ENCODE measurements around the gene AFDN. TPM values are rescaled to one million over a fixed set of nuclear protein-coding genes. Genes with fewer than 3 reads are reported as not detected.
A peak's percentile ranks its signal among the peaks of the same experiment; 100 is the strongest.

Gene AFDN
- total RNA-seq, 4 donors from 2014 or later: 133 to 391 (median 148) TPM

- Histone ChIP-seq H3K36me3 (no peaks in the 10 kb centered on the region), H3K9me3 (no peaks in the 10 kb centered on the region), H3K4me3 (no peak overlapping the region), H3K27me3 (peaks cover 18% of the 10 kb centered on the region), H3K27ac (no peak overlapping the region), H3K4me1 (peaks cover 16% of the 10 kb centered on the region)
- no peak for DNase-seq (ENCODE audit: low spot score in 2 of 2)
- 82% methylated on average over 13 of the region's 13 CpGs for WGBS
- no peak for TF ChIP-seq POLR2AphosphoS5 (IDR thresholded peaks at IDR 0.05)
- no peak for TF ChIP-seq CTCF (IDR thresholded peaks at IDR 0.05)
- no peak for TF ChIP-seq POLR2A (IDR thresholded peaks at IDR 0.05)
- TF ChIP-seq EP300 (IDR thresholded peaks at IDR 0.05): no peak
Measured at GRCh38 chr6:167791780-167792478, 34.8 kb upstream of the AFDN start.

- Histone ChIP-seq H3K27me3 (peaks cover 25% of the 10 kb centered on the region), H3K4me1 (peaks cover 14% of the 10 kb centered on the region), H3K9me3 (no peaks in the 10 kb centered on the region), H3K36me3 (no peaks in the 10 kb centered on the region), H3K4me3 (no peak overlapping the region), H3K27ac (no peak overlapping the region)
- no peak for TF ChIP-seq POLR2A (IDR thresholded peaks at IDR 0.05)
- no peak for TF ChIP-seq CTCF (IDR thresholded peaks at IDR 0.05)
- TF ChIP-seq POLR2AphosphoS5 (IDR thresholded peaks at IDR 0.05): no peak
- DNase-seq (ENCODE audit: low spot score in 2 of 2): no peak
- 51% methylated on average over 9 of the region's 9 CpGs for WGBS
Measured at GRCh38 chr6:167793421-167793820, 33.3 kb upstream of the AFDN start.

- DNase-seq (ENCODE audit: low spot score in 2 of 2): no peak
- no peak for TF ChIP-seq CTCF (IDR thresholded peaks at IDR 0.05)
- WGBS: 84% methylated on average over 18 of the region's 18 CpGs
- H3K36me3 ChIP-seq: no peaks in the 10 kb centered on the region
- peaks cover 25% of the 10 kb centered on the region for H3K27me3 ChIP-seq
- H3K4me3 ChIP-seq: no peak overlapping the region
- H3K4me1 ChIP-seq: peaks cover 18% of the 10 kb centered on the region
- H3K9me3 ChIP-seq: no peaks in the 10 kb centered on the region
- H3K27ac ChIP-seq: no peak overlapping the region
Measured at GRCh38 chr6:167794161-167795157, 32.3 kb upstream of the AFDN start.

- Histone ChIP-seq H3K36me3 (no peaks in the 10 kb centered on the region), H3K4me3 (no peak overlapping the region), H3K27ac (no peak overlapping the region), H3K27me3 (peaks cover 25% of the 10 kb centered on the region), H3K4me1 (peaks cover 18% of the 10 kb centered on the region), H3K9me3 (no peaks in the 10 kb centered on the region)
- no peak for DNase-seq (ENCODE audit: low spot score in 2 of 2)
- 78% methylated on average over 16 of the region's 17 CpGs for WGBS
- no peak for TF ChIP-seq CTCF (IDR thresholded peaks at IDR 0.05)
- no peak for TF ChIP-seq EP300 (IDR thresholded peaks at IDR 0.05)
- TF ChIP-seq POLR2AphosphoS5 (IDR thresholded peaks at IDR 0.05): no peak
- no peak for TF ChIP-seq POLR2A (IDR thresholded peaks at IDR 0.05)
Measured at GRCh38 chr6:167795321-167795811, 31.3 kb upstream of the AFDN start.

- Histone ChIP-seq H3K9me3 (no peaks in the 10 kb centered on the region), H3K27ac (no peak overlapping the region), H3K4me3 (peak overlapping the region; percentile 45), H3K36me3 (no peaks in the 10 kb centered on the region), H3K4me1 (peaks cover 18% of the 10 kb centered on the region), H3K27me3 (peaks cover 25% of the 10 kb centered on the region)
- DNase-seq (ENCODE audit: low spot score in 2 of 2): no peak
- TF ChIP-seq POLR2A (IDR thresholded peaks at IDR 0.05) (no peak), EP300 (IDR thresholded peaks at IDR 0.05) (no peak), CTCF (IDR thresholded peaks at IDR 0.05) (no peak), POLR2AphosphoS5 (IDR thresholded peaks at IDR 0.05) (no peak)
- WGBS: 92% methylated on average over 7 of the region's 10 CpGs
Measured at GRCh38 chr6:167795874-167796191, 30.9 kb upstream of the AFDN start.

Data from suprapubic skin (tissue), 4 donors.